NB4 (cell line): Measurements from ENCODE around the gene AMELX.

ENCODE experiments used
- CTCF ChIP-seq: IDR thresholded peaks from one replicate; pipeline ENCODE4 v1.5.1; 2012; ENCODE audit warnings: low read depth, low read length
- MAX ChIP-seq: IDR thresholded peaks from 2 replicates; pipeline ENCODE4 v1.6.1; 2011; ENCODE audit warnings: low read depth, low read length
- MYC ChIP-seq: IDR thresholded peaks from 2 replicates; pipeline ENCODE4 v1.6.1; 2011; ENCODE audit warnings: low read depth, low read length
- POLR2A ChIP-seq: IDR thresholded peaks from 2 replicates; pipeline ENCODE4 v1.6.1; 2011; ENCODE audit warnings: mild to moderate bottlenecking; ENCODE audit not compliant: insufficient read length; ENCODE audit errors: extremely low read depth

GRCh38 chrX:11257290-11257689 is 35.9 kb upstream of the AMELX start:
- no peak for TF ChIP-seq CTCF
- TF ChIP-seq POLR2A, result no peak
- TF ChIP-seq MAX, result no peak
- no peak for TF ChIP-seq MYC
